GM19468 (cell line): ENCODE results near the gene DDX20.

ENCODE experiments used
- ATAC-seq: cut with Tn5 transposase; IDR thresholded peaks from one replicate; pipeline ENCODE4 v1.9.1; 2021; ENCODE audit warnings: mild to moderate bottlenecking, moderate library complexity, moderate number of reproducible peaks; ENCODE audit not compliant: unreplicated experiment; ENCODE audit errors: extremely low read depth

The DDX20 gene

DNA sequence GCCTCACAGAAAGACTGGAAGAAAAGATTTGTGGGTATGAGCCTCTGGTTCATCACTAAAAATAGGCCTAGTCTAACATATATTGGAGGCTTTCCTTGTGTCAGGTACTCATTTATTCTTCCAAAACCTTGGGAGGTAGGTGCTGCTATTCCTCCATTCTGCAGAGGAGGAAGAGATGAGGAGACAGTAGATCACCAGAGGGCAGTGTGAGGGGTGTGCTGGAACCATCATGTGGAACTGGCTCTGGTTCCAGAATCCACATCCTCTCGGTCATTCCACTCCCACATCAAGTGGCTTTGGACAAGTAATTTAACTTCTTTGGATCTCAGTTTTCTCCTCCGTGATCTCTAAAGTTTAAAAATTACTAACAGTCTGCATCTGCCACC, 9.1 kb upstream of the DDX20 start:
- ATAC-seq: no peak

DNA sequence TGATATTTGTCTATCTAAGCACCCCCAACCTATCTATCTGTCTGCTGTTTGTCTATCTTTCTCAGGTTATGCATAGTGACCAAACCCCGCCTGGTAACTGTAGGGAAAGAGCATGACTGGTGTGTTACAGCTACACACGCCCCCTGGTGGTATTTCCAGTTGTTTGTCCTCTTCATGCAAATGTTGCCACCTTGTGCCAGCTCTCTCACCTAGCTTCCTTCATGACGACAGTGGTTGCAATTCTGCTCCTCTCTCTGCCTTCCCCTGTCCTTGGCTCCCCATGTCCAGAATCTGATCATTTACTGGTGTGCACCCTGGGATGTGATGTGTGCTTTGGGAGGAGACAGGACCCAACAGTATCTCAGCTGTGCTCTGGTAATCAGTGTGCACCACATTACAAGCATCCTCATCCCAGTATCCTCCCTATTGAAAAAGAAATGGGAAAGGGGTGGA, 8.4 kb upstream of the DDX20 start:
- no peak for ATAC-seq

DNA sequence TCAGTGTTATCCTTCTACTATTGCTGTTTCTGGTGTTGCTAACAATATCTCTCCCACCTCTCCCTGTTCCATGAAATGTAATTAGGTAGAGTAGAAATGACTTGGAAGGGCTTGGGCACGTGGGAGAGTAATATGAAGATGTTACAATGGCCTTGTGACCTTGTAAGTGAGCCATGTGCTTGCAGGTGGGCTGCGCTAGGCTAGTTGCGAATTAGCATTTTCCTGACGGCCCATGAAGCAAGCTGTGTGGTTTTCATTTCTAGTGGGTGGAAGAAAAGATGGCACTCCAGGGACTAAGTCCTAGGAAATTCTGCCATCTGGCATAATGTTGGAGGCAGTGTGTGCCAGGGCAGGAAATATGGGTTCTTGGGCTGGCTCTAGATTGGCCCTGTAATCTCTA, 7.8 kb upstream of the DDX20 start:
- no peak for ATAC-seq

DNA sequence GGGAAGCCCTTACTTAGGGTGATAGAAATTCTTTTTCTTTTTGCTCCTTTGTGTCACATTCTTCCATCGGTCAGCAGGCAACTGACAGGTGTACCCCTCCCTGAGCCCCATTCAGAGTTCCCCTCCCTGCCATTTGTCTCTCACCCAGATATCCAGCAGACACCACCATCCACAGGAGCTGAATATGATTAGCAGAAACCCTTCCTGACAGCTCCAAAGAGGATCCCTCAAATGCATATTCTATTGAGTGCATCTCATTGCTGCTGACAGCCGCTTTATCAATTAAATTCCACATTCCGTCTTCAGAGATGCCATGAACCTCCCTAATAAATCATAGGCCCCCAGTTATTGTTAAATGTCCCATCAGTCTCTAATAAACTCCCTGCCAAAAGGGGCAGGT, 6.1 kb upstream of the DDX20 start:
- no peak for ATAC-seq

DNA sequence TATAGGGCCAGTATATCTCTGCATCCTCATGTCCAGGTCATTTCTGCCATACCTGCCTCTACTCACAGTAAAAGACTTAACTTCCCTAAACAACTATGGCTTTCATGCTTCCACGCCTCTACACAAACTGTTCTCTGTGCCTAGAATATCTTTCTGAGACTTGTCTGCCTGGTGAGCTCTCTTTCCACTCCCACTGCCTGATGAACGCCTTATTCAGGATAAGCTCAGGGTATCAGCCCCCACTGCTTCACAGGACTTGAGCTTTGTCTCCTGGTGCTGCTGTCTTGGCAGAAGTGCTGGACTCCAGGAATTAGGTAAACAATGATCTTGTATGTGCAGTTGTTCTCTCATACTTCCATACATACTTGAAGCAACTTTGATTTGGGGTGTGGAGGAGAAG, 4.8 kb upstream of the DDX20 start:
- no peak for ATAC-seq

DNA sequence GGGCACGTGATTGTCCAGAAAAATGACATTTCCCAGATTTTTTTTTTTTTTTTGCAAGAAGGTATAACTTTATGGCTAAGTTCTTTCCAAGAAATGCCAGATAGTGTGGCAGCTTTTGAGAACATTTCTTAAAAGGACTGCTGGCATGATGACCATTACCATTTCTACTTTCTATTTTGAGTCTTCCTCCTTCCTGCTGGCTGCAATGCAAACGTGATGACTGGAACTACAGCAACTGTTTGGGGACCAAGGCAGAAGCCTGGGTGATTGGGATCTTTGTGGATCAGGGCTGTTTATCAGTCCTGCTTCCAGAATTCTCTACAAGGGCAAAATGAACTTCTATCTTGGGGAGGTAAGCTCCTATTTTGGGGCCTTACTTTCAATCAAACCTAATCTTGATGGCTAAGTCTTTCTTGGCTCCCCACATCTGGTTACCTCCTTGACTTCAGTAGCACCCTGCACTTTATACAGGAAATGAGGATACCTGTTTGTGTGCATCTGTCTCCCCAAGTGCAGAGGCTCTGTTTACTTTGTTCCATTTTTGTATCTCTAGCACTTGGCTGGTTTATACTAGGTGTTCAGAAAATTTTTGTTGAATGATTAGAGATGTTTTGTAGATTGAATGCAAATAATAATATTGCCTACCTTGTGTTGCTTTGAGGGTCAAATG, 3.7 kb upstream of the DDX20 start:
- no peak for ATAC-seq

DNA sequence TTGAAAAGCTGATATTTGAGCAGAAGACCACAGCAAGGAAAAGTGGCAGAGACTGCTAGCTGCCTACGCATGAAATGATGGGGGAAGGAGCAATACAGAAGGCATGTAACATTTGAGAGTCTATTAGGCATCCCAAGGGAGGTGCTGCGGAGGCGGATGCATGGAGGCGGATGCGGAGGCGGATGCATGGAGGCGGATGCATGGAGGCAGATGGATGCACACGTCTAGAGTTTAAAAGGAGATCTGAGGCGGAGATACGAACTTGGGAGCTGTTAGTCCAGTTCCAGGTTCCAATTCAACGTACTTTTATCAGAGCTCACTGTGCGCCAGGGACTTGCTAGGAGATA, 744 bp upstream of the DDX20 start:
- ATAC-seq: no peak

DNA sequence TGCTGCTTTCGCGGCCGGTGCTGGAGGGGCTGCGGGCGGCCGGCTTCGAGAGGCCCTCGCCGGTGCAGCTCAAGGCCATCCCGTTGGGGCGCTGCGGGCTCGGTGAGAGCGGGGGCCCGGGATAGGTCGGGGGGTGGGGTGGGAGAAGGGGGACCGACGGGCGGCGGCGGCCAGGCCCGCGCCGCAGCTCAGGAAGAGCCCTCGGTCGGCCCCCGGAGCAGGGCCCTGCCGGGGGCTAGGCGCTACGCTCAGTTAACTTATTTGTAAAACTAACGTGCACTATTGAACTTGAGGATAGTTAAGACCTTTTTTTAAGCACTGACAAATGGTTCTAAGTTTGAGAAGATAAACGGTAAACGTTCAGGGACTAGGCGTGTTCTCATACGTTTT, 418 bp downstream of the DDX20 start:
- no peak for ATAC-seq

DNA sequence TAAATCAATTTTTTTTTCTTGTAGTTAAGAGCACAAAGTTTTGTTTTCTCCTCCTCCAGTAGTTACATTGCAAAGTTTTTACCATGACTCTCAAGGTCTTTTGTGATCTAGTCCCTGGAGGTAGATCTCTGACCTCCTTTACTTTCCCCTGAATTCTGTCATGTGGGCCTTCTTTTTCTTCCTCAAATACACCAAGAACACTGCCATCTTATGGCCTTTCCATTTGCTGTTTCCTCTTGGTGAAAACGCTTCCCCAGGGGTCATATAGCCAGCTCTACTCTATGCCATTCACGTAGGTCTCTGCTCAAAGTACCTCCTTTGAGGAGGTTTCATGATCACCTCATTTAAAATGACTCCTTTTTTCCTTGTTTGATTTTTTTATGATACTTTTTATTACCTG, 2.7 kb downstream of the DDX20 start:
- ATAC-seq: no peak

DNA sequence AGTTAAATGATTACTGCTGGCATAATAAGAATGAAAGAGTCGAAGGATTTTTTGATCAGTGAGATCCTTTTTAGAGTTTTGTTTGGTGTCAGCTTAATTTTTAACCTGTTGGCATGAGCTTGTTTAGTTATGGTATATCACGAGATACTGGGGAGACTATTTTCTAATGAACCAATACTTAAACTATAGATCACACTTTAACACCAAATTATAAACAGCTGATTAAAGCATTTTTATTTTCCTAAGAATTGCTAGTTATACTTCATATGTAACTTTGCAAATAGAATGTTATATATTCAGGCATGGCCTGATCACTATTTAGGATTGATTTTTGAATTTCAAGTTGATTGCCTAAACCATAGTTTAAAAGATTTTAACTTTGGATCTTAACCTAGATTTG, 6.0 kb downstream of the DDX20 start:
- no peak for ATAC-seq

DNA sequence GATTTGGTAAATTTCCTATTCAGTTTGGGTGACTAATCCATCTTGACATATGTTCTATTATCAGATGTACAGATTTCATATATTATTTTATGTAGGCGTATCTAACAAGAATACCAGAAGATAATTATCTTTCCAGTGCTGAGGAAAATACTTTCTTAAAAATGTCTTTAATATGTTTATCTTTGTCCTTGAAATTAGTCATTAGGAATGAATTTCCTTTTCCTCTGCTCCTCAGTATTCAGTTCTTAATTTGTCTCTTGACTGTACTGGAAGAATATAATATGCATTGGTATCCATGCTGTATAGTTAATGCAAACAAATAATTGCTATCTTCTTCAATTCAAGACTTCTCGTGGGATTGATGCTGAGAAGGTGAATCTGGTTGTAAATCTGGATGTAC, 6.6 kb downstream of the DDX20 start:
- ATAC-seq: no peak

DNA sequence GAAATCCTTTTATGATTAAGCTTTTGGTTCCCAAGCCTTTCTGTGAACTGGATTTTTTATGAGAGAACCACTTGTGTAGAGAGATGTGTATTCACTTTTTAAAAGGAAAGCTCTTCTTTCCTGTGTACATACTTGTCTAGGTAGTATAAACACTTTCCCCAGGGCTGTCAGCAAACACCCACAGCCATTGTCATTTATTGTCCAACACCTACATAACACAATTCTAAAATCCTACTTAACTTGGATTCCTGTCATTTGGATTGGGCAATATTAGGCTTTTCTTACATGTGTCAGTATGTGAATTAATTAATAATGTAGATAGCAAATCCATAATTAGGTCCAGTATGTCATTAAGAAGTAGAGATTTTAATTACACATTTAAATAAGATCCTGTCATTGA, 12.3 kb downstream of the DDX20 start:
- ATAC-seq: no peak

DNA sequence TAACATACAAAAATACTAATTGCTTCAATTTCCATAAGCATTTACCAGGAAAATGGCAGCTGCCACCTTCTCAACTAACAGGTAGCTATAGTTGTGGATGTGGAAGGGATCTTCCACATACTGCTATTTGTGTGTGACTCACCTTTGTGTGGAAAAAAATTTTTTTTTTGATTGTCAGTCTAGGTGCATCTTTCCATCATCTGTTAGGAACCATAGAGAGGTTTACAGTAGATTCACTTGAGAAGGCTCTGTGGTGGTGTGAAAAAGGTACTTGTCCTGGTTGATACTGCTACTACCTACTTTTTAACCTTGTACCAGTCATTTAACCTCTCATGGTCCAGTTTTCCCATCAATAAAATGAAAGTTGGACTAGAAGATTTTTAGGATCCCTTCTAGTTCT, 12.9 kb downstream of the DDX20 start:
- ATAC-seq: no peak

DNA sequence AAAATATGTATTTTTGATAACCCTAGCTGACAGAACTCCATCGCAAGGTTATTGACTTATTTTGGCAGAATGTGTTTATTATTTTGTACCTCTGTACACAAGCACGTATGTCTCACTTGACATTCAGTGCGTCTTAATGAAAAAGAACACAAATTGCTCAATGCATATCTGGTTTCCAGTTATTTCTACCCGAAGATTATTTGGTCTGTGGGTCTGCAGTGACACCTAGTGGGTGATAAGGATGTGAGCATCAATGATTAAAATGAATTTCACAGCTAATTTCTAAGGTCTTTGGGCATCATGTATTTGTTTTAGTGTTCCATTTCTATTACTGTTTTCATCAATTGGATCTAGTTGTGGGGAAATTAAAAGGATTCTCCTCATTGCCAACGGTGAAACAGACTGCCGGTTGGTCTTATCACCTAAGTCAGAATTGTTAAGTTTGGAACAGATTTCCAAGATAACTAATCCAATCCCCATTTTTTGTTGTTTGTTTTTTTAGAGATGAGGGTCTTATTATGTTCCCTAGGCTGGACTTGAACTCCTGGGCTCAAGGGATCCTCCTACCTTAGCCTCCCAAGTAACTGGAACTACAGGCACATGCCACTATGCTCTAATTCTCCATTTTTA, 13.9 kb downstream of the DDX20 start:
- no peak for ATAC-seq

DNA sequence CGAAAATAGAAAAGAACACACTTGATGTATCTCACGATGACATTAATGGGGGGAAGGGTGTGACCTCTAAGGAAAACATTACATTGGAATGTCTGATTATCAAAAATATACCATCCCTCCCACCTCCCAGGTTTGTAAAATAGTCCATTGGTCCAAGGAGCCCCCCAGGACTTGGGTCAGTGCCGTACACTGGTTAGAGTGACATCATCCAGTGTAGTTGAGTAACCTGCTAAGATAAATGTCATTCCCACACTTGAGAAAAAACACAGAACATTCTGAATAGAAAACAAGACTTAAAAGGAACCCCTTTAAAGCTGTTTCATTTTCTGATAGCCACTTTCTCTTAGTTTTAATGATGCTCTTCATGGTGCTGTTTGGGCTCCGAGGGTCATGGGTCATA, 15.2 kb downstream of the DDX20 start:
- no peak for ATAC-seq

DNA sequence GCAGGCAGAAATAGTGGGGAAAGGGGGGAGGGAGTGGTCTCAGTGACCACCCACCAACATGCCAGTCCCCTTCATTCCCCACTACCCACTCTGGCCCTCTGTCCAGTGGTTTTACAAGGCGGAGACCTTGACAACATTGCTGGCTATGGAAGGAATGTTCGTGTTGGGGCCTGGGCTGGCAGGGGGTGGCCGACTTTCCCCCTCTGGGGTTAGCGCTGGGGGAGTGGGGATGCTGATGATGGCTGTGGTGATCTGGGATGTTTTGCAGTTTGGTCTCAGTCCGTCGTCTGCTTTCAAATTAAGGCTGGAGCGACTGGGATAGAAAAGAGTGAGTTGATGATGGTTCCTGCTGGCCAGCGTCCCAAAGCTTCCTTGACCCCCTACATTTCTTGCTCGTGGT, 20.3 kb downstream of the DDX20 start:
- no peak for ATAC-seq

DNA sequence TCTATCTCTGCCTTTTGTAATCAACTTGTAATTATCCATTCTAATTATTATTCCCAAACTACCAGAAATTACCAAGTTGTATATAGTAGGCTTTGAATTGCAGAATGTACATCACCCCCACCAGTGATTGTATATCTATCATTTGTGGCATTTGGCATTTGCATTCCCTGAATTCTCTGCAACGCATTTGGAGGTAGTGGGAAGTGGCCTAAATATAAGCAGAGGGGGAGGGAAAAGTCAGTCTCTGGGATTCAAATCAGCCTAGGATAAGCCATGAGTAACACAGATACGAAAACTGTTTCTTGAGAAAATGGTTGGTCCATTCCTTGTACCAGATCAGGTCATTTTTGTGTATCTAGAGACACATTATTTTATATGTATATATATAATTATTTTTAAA, 20.7 kb downstream of the DDX20 start:
- no peak for ATAC-seq

DNA sequence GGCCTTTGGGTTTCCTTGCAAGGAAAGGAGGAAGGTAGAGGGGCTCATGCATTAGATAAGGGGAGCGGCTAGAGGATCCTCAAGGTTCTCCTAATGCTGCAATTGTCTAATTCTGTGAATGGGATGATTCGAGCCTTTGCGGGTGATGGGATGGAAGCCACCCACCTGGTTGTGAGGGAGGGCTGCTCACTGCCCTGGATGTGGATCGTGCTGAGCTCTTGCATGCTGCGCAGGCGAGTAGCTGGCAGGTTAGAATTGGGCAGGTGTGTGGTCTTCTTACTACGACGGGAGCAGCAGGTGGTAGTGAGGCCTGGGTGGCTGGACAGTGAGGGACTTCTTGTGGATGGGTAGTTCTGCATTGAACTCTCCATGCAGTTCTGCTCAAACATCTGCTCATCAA, 21.2 kb downstream of the DDX20 start:
- ATAC-seq: no peak

DNA sequence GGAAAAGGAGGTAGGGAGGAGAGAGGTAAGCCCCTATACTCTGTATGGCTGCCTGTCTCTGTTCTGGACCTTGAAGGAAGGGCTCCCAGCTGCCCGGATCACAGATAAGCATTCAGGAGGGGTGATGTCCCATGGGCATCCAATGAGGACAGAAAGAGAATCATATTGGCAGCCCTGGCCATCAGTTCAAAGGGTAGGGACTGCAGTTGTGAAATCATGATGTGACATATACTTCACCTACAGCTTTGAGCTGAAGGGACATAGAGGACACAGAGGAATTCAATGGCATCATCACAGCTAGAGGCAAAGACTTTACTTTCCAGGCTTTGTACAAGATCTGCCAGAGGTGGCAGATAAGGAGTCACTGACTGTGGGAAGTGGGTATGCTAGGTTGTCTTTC, 21.6 kb downstream of the DDX20 start:
- no peak for ATAC-seq

DNA sequence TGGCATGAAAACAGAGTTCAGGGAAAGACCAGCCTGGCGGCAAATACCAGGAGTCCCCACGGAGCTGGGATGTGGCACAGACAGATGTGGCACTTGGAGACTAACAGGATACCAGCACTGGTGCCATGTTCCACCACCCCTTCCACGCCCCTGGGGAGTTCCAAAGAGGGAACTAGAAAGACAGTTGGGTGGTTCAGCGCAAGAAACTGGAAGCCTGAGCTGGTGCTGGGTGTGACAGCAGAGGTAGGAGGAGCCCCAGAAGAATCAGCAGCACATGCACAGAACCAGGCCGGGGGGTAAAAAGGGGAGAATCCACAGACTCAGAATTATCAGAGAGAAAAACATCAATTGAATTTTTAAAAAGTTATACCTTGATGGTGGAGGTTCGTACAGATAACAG, 22.4 kb downstream of the DDX20 start:
- no peak for ATAC-seq

DNA sequence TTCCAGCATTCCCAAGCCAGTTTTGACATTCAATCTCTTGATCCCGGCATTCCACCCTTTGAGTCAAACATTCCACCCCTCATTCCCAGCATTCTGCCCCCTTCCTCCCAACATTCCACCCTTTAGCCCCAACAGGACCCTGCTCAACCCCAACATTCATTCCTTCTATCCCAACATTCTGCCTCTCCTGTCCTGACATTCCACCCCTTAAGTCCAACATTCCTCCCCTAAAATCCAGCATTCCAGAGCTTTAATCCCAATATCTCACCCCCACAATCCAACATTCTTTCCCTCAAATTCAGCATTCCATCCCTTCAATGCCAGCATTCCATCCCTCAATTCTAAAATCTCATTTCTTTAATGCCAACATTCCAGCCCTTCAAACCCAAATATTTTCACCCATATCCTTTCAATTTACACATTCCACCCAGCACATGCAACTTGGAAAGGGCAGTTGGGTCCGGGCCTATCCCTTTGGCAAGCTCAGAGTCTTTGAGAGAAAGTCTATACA, 22.9 kb downstream of the DDX20 start:
- ATAC-seq: no peak

DNA sequence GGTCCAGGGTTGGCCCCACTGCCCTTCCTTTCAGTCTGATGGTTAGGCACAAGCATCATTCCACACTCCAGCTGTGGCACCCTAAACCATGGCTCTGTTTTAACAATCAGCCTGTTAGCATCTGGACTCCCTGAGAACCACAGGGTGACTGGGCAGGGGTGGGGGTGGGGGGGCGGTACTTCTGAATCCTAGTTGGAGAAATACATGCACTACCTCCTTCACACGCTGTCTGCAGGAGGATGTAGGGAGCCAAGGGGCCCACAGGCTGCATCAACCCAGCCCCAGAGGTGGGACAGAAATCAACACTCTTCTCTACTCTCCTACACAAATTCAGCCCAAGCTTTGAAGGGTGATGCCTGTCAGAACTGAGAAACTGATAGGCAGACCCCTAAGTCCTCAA, 23.8 kb downstream of the DDX20 start:
- ATAC-seq: no peak
